ENCODE data around the gene CCDC7.

- TF ChIP-seq CTCF (IDR thresholded peaks at IDR 0.05) (no peak), POLR2A (IDR thresholded peaks at IDR 0.05) (no peak)
Observed at GRCh38 chr10:32459051-32459698, 13.2 kb downstream of the CCDC7 start.

Data from Peyer's patch (tissue), 4 donors.